Heart left ventricle (tissue), 16 donors: ENCODE results near the gene ELANE. TPM values are rescaled to one million over a fixed set of nuclear protein-coding genes. Genes with fewer than 3 reads are reported as not detected.

Experiments
- ATAC-seq, 4 donors: fragments of 200-7000 bp; cut with Tn5 transposase; one replicate each; pipeline ENCODE4 v1.9.1; 2020 to 2022; ENCODE audit warnings: moderate library complexity in 4 of 4, mild to moderate bottlenecking in 3 of 4, moderate number of reproducible peaks in 1 of 4
- DNase-seq, 5 donors: peaks; one replicate each; pipeline ENCODE4 v3.0.0-alpha.2; 2020
- H3K27ac ChIP-seq, 12 donors: fragments of 200-600 bp; sonication (generic) in 4 of 12; one replicate each; pipeline versions ENCODE4 v1.5.0 to v1.8.0; 2016 to 2022; ENCODE audit warnings: mild to moderate bottlenecking in 2 of 12
- H3K27me3 ChIP-seq, 9 donors: fragments of 200-600 bp; sonication (generic) in 2 of 9; one replicate each; pipeline versions ENCODE4 v1.5.1 to v1.8.0; 2016 to 2022; ENCODE audit warnings: mild to moderate bottlenecking in 3 of 9
- H3K36me3 ChIP-seq, 9 donors: fragments of 200-600 bp; sonication (generic) in 2 of 9; one replicate each; pipeline versions ENCODE4 v1.5.0 to v1.8.0; 2018 to 2022; ENCODE audit warnings: mild to moderate bottlenecking in 2 of 9
- H3K4me1 ChIP-seq, 12 donors: fragments of 200-600 bp; sonication (generic) in 4 of 12; one replicate each; pipeline versions ENCODE4 v1.5.0 to v1.8.0; 2016 to 2022; ENCODE audit warnings: mild to moderate bottlenecking in 3 of 12
- H3K4me3 ChIP-seq, 12 donors: fragments of 200-600 bp; sonication (generic) in 4 of 12; one replicate each; pipeline versions ENCODE4 v1.5.0 to v1.8.0; 2017 to 2022; ENCODE audit warnings: mild to moderate bottlenecking in 9 of 12, moderate library complexity in 4 of 12
- H3K9me3 ChIP-seq, 12 donors: fragments of 200-600 bp; sonication (generic) in 4 of 12; one replicate each; pipeline versions ENCODE4 v1.5.0 to v1.8.0; 2016 to 2022; ENCODE audit warnings: mild to moderate bottlenecking in 1 of 12
- POLR2A ChIP-seq, 2 donors: fragments of 450-650 bp; IDR thresholded peaks; one replicate each; pipeline ENCODE4 v1.6.1; 2017; ENCODE audit warnings: antibody characterized with exemption in 2 of 2, mild to moderate bottlenecking in 2 of 2, moderate library complexity in 2 of 2
- WGBS, 4 donors: extraction: QIAGEN DNeasy Blood & Tissue Kit in 2 of 4; methylation state at CpG; one replicate each; pipeline versions ENCODE4 v1.1.5 to v1.1.7; 2013 to 2018; 5-methylcytosine and 5-hydroxymethylcytosine counted together
- intact Hi-C, 10 donors: fragments of 100-400 bp; cut with DNase I; formaldehyde crosslinking; loops; one replicate each; pipeline versions ENCODE4 v1.11.1 to v1.14.2; 2022
- polyA plus RNA-seq, 2 donors: library from polyadenylated mRNA; stranded (reverse); fragments of 200-250 nt; gene quantifications; one replicate each; pipeline ENCODE4 v1.2.3, GENCODE V29; 2013
- total RNA-seq, 9 donors: library from RNA; depleted of rRNA in 2 of 9; stranded (reverse); fragments of >200 nt in 2 of 9; fragmentation: NEBNext Ultra II Directional in 3 of 9; extraction: Animal tissue kit (Norgen Biotek cat#: 25700) in 3 of 9; gene quantifications; one replicate each; pipeline versions ENCODE4 v1.1.0 to v1.2.4, GENCODE V29; 2016 to 2023
- TF ChIP-seq, protein P1 (sequence below), 12 donors: fragments of 200-600 bp; sonication (generic) in 4 of 12; IDR thresholded peaks; one replicate each; pipeline versions ENCODE4 v1.5.0 to v1.8.0; 2018 to 2022; ENCODE audit warnings: antibody characterized with exemption in 12 of 12, mild to moderate bottlenecking in 5 of 12
- donor health status: ischemic (EF 13 %, LVEDD 7.1; RV severe dilation, severe dysfunction).
- donor health status: healthy with polysubstance abuse.
- donor health status: DM: no; HTN: yes; CAD: no.
- donor health status: DM: no; HTN: no; CAD: no.
- donor health status: ischemic (EF 25% LVEDD 6.9; RV normal size, moderate dysfunction).
- donor health status: ischemic (EF 25% LVEDD 5.7; RV mildly dilated, moderate dysfunction).
- donor health status: healthy.
- donor health status: DM: yes; HTN: yes; CAD: no.
- donor health status: ischemic (EF 35%, LVEDD 5.7; RV mildly dilated, moderate dysfunction).
- donor health status: nonischemic (EF 11% LVEDD 7.7; RV severe dilation, severe dysfunction).
- donor health status: DM: yes; HTN: yes; CAD: no.
- donor health status: PGD.
- donor health status: ischemic (EF 29% LVEDD 5.4; RV normal size, mild dysfunction).
- donor health status: nonischemic (EF 23%, LVEDD 6.1; RV moderate dilation, normal function).

ELANE gene
- total and polyA plus RNA-seq, 11 donors = 0.42 to 1.8 (median 1.2) TPM; not detected in 5

- peaks cover 11 to 31% (median 23%) of the 10 kb centered on the region in 9 donors for H3K27me3 ChIP-seq
- DNase-seq (no peak), ATAC-seq (no peak)
- no peaks in the 10 kb centered on the region for H3K9me3 ChIP-seq
- no peaks in the 10 kb centered on the region for H3K36me3 ChIP-seq
- no peak for TF ChIP-seq POLR2A (IDR thresholded peaks at IDR 0.05)
- TF ChIP-seq, protein P1, sequence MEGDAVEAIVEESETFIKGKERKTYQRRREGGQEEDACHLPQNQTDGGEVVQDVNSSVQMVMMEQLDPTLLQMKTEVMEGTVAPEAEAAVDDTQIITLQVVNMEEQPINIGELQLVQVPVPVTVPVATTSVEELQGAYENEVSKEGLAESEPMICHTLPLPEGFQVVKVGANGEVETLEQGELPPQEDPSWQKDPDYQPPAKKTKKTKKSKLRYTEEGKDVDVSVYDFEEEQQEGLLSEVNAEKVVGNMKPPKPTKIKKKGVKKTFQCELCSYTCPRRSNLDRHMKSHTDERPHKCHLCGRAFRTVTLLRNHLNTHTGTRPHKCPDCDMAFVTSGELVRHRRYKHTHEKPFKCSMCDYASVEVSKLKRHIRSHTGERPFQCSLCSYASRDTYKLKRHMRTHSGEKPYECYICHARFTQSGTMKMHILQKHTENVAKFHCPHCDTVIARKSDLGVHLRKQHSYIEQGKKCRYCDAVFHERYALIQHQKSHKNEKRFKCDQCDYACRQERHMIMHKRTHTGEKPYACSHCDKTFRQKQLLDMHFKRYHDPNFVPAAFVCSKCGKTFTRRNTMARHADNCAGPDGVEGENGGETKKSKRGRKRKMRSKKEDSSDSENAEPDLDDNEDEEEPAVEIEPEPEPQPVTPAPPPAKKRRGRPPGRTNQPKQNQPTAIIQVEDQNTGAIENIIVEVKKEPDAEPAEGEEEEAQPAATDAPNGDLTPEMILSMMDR (IDR thresholded peaks at IDR 0.05) = no peak
- no peak overlapping the region for H3K4me3 ChIP-seq
- peaks cover 0 to 27% (median 10%) of the 10 kb centered on the region in 12 donors for H3K4me1 ChIP-seq
- intact Hi-C loops = no loop called here
- WGBS, 4 donors = 57 to 79% (median 62%) methylated on average over 9 to 12 of the region's 12 CpGs
- H3K27ac ChIP-seq = no peak overlapping the region
Observed at GRCh38 chr19:823565-824121, 28.5 kb upstream of the ELANE start.

- TF ChIP-seq, protein P1 (IDR thresholded peaks at IDR 0.05) = no peak
- TF ChIP-seq POLR2A (IDR thresholded peaks at IDR 0.05) = no peak
- intact Hi-C loops = no loop called here
- peaks cover 11 to 35% (median 23%) of the 10 kb centered on the region in 9 donors for H3K27me3 ChIP-seq
- H3K4me3 ChIP-seq = no peak overlapping the region
- no peak for ATAC-seq
- H3K27ac ChIP-seq = no peak overlapping the region
- 68 to 74% (median 68%) methylated on average over 15 of the region's 15 CpGs for WGBS, 4 donors
- DNase-seq = no peak
- no peaks in the 10 kb centered on the region for H3K36me3 ChIP-seq
- H3K4me1 ChIP-seq = peaks cover 0 to 27% (median 10%) of the 10 kb centered on the region in 12 donors
- H3K9me3 ChIP-seq = no peaks in the 10 kb centered on the region
Observed at GRCh38 chr19:824885-825284, 27.2 kb upstream of the ELANE start.

- Histone ChIP-seq H3K27ac (no peak overlapping the region), H3K36me3 (no peaks in the 10 kb centered on the region), H3K9me3 (no peaks in the 10 kb centered on the region), H3K4me1 (peaks cover 0 to 27% (median 10%) of the 10 kb centered on the region in 12 donors), H3K4me3 (no peak overlapping the region), H3K27me3 (peaks cover 12 to 43% (median 25%) of the 10 kb centered on the region in 9 donors)
- ATAC-seq (no peak), DNase-seq (no peak)
- 82 to 85% (median 84%) methylated on average over 19 of the region's 19 CpGs for WGBS, 4 donors
- no peak for TF ChIP-seq POLR2A (IDR thresholded peaks at IDR 0.05)
- TF ChIP-seq, protein P1 (IDR thresholded peaks at IDR 0.05) = no peak
- intact Hi-C loops = no loop called here
Observed at GRCh38 chr19:825897-826644, 26.0 kb upstream of the ELANE start.

DNA sequence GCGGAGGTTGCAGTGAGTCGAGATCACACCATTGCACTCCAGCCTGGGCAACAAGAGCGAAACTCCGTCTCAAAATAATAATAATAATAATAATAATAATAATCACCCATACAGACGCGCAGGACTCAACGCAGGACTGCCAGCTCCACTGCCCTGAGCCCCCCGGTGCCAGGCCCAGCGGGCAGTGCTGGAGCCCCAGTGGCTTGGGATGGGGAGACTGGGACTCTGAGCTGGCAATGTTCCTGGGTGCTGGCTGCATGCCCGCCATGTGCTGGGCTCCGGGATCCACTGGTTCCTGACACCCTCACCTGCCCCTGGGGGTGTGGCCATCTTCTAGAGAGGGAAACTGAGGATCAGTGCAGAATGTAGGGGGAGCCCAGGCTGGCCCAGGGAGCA, 24.8 kb upstream of the ELANE start:
- Histone ChIP-seq H3K4me3 (no peak overlapping the region), H3K27ac (no peak overlapping the region), H3K4me1 (peaks cover 0 to 16% (median under 1%) of the 10 kb centered on the region in 12 donors), H3K9me3 (no peaks in the 10 kb centered on the region), H3K36me3 (no peaks in the 10 kb centered on the region), H3K27me3 (peaks cover 10 to 40% (median 19%) of the 10 kb centered on the region in 9 donors)
- DNase-seq = no peak
- WGBS, 4 donors = 85 to 97% (median 88%) methylated on average over 10 to 11 of the region's 11 CpGs
- TF ChIP-seq, protein P1 (IDR thresholded peaks at IDR 0.05) = no peak
- no peak for TF ChIP-seq POLR2A (IDR thresholded peaks at IDR 0.05)
- ATAC-seq = no peak
- intact Hi-C loops = no loop called here
